ENCODE measurements around the gene ACP2.
"Not testable (repeated sequence)": the region's sequence is repeated elsewhere in the genome, so short reads cannot be mapped to it uniquely, and the experiment has no call there.

Gene ACP2

DNA sequence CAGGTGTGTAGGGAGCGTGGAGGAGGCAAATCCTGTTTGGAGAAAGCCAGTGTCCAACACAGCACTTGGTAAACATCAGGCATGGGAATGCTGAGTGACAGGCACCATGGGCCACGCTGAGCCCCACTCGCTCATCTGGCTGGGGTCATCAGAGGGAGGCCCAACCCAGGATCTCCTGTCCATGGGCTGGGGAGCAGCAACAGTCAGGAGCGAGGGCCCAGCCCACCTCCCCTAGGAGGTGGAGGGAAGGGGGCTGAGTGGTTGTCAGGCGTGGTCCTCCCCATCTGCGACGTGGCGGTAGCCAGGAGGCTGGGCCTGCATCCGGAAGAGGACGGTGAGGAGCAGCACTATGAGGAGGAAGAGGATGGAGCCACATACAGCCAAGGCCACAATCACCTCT is 8.8 kb downstream of the ACP2 start:
- DNase-seq, result no peak

- no peak for DNase-seq
Observed at GRCh38 chr11:47236482-47236881, 12.1 kb downstream of the ACP2 start.

- DNase-seq, result no peak
Observed at GRCh38 chr11:47235163-47235562, 13.5 kb downstream of the ACP2 start.

GRCh38 chr11:47234669-47235100 is 13.9 kb downstream of the ACP2 start:
- DNase-seq, result peak; percentile 44 to 52

- DNase-seq, result no peak
Observed at GRCh38 chr11:47233989-47234668, 14.5 kb downstream of the ACP2 start.

- no peak for DNase-seq
Observed at GRCh38 chr11:47233051-47233450, 15.6 kb downstream of the ACP2 start.

DNA sequence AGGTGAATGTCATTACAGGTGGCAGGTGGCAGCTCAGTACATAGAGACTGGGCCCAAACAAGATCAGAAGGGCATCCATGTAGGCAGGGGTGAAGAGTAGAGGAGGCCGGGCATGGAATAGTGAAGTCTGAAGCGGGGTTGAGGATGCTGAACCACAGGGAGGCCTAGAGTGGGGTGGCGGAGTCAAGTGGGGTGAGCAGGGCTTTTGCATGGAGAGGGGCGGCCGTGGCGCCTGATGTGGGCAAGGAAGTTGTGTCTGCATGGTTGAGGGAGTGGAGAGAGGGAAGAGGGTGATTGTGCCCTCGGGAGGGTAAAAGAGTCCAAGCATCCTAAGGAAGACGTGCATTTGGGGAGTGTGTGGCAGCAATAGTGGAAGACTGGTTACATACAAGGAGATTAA is 19.5 kb downstream of the ACP2 start:
- DNase-seq, result no peak

GRCh38 chr11:47225552-47226400 is 22.8 kb downstream of the ACP2 start:
- no peak for DNase-seq

GRCh38 chr11:47222696-47223095 is 25.9 kb downstream of the ACP2 start:
- DNase-seq, result no peak

DNA sequence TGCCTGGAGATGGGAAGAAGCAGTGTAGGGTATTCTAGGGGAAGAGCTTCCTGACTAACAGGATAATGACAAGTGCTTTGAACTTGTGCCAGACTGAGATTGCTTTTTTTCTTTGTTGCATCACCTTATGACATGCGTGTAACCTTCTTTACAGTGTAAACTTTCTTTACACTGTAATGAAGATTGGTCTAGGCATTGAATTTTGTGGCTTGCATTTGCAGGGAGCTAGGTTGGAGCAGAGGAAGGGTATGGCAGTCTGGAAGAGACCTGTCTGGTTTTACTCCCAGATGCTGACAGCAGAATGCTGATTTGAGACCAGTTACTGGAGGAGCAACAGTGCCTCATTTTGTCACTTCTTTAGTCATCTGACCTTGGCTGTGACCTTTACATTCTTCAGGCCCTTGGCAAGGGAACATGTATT is 28.2 kb downstream of the ACP2 start:
- DNase-seq, result no peak

DNA sequence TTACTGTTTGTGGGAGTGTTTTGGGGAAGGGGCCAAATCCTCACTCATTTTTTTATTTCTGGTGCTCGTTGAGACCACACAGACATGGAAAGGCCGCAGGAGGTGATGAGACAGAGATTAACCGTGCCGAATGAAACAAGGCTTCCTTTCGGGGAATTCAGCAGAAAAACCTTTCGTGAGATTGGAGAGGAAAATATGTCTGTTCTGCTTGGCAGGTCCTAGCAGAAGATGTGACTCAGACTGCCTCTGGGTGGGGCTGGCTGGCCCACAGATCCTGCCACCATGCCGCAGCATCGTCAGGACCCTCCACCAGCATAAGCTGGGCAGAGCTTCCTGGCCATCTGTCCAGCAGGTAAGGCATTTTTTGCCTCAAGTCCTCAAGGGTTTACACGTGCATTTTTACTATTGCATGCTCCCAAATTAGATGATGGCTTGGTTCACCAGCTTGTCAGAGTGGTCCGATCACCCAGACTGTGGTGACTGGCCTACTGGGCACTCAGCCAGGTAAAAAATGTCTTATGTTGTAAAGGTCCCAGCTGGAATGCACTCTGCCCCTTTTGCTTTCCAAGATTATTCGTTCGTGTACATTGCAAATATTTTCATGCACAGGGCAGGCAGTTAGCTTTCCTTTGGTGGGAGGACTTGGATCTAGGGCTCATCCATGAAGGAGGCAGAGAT is 32.4 kb downstream of the ACP2 start:
- DNase-seq, result peak; percentile 65 to 73

DNA sequence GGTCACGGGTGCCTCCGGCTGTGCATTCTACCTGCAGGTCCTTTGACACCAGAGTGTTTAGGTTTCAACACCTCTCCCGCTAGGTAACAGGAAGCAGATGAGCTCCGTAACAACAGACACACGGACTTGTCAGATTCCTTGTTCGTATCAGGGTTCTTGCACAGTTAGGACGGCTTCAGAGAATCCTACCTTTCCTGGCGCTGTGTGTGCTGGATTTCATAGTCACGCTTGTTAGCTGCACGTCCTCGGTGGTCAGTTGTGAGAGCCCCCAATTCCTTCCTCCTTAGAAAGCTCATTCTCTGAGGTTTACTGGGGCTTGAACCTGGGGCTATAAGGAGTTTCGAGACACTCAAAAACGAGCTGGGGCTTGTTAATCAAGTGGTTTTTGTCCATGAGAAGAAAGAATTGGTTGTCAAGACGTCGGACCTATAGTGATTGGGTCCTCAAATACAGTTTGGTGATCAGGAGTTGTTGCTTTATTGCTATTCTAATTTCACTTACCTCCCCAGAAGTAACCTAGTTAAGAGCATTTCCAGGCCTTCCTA is 33.2 kb downstream of the ACP2 start:
- DNase-seq, result no peak

GRCh38 chr11:47213950-47214565 is 34.6 kb downstream of the ACP2 start:
- peak; percentile 77 to 80 for DNase-seq

GRCh38 chr11:47212938-47213337 is 35.7 kb downstream of the ACP2 start:
- DNase-seq, result no peak

GRCh38 chr11:47208628-47209027 is 40.0 kb downstream of the ACP2 start:
- DNase-seq, result no peak

DNA sequence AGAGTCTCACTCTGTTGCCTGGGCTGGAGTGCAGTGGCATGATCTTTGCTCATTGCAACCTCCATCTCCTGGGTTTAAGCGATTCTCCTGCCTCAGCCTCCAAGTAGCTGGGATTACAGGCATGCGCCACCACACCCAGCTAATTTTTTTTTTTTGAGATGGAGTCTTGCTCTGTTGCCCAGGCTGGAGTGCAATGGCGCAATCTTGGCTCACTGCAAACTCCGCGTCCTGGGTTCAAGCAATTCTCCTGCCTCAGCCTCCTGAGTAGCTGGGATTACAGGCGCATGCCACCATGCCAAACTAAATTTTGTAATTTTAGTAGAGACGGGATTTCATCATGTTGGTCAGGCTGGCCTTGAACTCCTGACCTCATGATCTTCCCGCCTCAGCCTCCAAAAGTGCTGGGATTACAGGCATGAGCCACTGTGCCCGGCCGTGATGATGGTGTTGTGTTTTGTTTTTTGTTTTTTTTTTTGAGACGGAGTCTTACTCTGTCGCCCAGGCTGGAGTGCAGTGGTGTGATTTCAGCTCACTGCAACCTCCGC is 40.5 kb downstream of the ACP2 start:
- not testable (repeated sequence) for DNase-seq

DNA sequence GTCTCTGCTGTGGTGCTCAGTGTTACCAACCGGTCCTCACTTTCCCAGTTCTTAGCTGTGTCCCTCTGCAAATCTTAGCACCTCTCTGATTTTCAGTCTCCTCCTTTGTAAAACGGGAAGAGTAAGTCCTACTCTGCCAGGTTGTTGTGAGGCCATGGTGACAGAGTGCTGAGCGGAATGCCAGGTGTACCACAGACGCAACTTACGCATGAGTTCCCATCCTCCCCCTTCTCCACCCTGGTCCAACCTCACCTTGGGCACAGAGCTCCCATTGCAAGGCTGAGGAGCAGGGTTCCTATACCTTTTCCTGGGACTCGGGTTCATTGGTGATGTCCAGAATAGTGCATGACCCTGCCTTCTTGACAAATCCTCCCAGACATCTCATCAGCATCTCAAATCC is 41.2 kb downstream of the ACP2 start:
- no peak for DNase-seq

GRCh38 chr11:47206577-47206976 is 42.0 kb downstream of the ACP2 start:
- DNase-seq, result not testable (repeated sequence)

DNA sequence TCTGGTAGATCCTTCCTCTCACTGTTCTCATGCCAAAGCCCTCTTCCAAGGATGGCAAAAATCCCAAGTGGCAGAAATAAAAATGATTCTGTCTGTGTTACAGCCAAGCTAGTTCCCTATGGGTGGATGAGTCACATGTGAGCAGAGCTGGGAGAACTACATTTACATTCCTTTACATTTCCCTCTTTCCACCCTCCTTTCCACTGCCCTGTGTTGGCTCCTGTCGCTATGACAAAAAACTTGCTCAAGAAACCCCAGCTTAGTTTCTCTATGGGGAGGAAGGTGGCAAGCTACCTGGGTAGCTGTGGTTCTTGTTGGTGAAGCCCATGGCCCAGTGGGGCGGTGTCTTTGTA is 44.0 kb downstream of the ACP2 start:
- DNase-seq, result no peak

- DNase-seq, result no peak
Observed at GRCh38 chr11:47202576-47202975, 46.0 kb downstream of the ACP2 start.

DNA sequence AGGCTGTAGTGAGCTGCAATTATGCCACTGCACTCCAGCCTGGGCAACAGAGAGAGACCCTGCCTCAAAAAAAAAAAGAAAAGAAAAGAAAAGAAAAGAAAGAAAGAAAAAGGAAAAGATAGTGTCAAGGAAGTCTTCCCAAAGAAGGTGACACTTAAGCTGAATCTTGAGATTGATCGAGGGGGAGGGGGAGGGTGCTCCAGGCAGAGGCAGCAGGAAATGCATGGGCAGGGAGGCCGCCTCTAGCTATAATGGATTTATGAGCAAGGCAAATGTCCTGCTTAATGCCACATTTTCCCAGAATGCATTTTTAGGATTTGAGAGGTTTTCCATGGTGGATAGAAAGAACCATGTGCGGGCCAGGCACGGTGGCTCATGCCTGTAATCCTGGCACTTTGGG is 47.6 kb downstream of the ACP2 start:
- DNase-seq, result no peak

DNA sequence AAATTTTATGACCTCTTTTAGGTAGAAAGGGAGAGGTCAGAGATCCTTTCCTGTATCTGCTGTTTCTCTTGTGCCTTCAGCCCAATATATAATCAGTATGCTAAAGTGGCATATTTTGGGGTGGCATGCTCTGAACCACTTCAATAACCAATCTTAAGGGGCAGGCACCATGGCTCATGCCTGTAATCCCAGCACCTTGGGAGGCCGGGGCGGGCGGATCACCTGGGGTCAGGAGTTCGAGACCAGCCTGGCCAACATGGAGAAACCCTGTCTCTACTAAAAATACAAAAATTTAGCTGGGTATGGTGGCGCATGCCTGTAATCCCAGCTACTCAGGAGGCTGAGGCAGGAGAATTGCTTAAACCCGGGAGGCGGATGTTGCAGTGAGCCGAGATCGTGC is 50.5 kb downstream of the ACP2 start:
- DNase-seq, result not testable (repeated sequence)

- DNase-seq, result no peak
Observed at GRCh38 chr11:47192111-47192510, 56.5 kb downstream of the ACP2 start.
